Hematopoietic multipotent progenitor cell treated with erythropoietin and hydrocortisone succinate and interleukin-3 and kit ligand, for 15 days (in vitro differentiated cells): ENCODE measurements around the gene NAALAD2.
"Not testable (repeated sequence)": the region's sequence is repeated elsewhere in the genome, so short reads cannot be mapped to it uniquely, and the experiment has no call there.

Source experiments
- DNase-seq: peaks from one replicate; pipeline ENCODE4 v3.0.0-alpha.2; 2015; ENCODE audit warnings: low spot score

Gene NAALAD2

DNA sequence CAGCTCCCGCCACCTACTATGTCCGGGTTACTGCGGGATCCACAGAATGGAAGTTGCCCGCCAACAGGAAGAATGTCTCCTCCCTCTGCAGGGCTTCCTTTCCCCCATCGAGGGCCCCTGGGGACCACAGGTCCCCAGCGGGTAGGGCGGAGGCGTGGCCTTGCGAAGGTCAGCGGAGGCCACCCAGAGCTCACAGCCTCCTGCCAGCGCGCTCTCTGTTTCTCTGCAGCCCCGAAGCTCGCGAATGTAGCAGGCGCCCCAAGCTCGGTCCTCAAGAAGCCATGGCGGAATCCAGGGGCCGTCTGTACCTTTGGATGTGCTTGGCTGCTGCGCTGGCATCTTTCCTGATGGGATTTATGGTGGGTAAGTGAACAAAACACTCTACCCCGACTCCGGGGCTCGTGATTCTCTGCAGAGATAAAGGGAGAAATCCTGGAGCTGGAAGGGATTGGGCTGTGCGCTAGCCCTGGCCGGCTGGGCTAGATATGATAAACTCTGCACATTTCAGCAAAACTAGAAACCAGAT is at the start of gene NAALAD2:
Gene NAALAD2, plus strand, starts transcription at position 186 of the 526 bp plus-strand sequence. Its CDS starts 96 bp downstream, at position 282.
- no peak for DNase-seq

DNA sequence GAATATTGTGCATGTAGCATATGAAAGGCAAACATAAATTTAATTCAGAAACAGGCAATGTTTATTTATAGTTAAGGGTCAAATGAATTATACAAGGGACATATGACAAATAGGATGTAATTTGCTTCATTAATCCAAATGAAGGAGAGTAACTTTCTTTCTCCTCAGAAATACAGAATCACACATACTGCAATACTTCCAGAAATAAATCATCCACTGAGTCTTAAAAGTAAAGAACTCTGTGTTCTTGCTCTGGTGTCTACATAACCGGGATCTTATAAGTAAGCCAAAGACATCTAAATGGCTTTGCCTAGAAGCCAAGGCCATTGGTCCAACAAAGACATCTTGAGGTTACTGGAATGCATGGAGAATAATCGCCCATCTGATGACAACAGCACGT is 48.8 kb upstream of the NAALAD2 start, which contains the start of gene UBTFL1:
Gene UBTFL1, plus strand, starts transcription at position 301 of the 400 bp plus-strand sequence. Its CDS starts 0 bp downstream, at position 301.
- DNase-seq = not testable (repeated sequence)

DNA sequence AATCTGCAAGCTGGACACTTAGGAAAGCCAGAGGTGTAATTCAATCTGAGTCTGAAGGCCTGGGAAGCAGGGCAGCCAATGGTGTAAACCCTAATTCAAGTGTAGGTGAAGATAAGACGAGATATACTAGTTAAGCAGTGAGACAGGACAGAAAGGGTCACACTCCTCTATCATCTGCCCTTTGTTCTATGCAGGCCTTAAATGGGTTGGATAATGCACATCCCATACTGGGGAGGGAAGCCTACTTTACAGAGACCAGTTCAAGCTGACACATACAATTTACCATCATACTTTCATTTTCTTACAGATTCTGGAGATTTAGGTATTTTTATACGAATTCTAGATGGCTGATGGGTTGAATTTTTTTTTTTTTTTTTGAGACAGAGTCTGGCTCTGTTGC is 45.7 kb upstream of the NAALAD2 start:
- DNase-seq = not testable (repeated sequence)

DNA sequence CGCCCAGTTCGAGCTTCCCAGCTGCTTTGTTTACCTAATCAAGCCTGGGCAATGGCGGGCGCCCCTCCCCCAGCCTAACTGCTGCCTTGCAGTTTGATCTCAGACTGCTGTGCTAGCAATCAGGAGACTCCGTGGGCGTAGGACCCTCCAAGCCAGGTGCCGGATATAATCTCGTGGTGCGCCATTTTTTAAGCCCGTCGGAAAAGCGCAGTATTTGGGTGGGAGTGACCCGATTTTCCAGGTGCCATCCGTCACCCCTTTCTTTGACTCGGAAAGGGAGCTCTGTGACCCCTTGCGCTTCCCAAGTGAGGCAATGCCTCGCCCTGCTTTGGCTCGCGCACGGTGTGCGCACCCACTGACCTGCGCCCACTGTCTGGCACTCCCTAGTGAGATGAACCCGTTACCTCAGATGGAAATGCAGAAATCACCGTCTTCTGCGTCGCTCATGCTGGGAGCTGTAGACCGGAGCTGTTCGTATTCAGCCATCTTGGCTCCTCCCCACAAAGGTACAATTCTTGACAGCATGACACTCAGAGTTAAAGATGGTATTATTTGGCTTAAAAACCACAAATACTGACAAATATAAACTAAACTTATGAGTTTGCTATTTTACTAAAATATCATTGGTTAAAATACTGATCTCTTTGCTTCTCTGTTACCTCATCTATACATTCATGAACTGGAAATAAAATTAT is 39.1 kb upstream of the NAALAD2 start:
- not testable (repeated sequence) for DNase-seq

DNA sequence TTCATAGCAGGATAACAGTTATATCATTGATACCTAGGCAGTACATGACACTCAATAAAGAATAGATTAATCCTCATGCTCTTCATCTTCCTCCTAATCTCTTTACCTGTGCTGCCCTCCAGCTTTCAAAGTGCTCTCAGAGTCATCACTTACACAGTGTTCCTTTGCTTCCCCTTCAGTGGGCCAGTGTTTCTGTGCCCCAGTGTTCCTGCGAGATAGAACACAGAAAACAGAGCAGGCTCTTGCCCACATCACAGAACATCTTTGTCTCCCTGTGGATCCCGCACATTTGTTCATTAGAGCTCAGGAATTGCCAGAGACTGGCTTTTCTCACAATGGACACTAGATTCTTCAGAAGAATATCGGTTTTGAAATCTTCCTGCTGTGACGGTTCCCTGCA is 36.2 kb upstream of the NAALAD2 start:
- not testable (repeated sequence) for DNase-seq

DNA sequence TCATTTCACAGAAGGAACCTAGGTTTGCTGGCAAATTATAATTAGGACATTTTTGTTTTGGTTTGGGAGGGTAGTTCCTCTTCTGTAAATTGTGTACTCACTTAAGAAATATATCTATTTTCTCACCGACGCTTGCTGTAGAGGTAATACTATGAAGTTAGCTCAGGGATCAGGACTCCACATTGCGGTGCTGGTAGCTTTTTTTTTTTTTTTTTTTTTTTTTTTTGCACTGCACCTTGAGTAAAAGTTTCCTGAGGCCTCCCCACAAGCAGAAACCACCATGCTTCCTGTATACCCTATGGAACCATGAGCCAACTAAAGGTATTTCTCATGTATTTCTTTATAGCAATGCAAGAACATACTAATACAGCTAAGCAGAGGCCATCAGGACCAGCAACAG is 34.0 kb upstream of the NAALAD2 start:
- no peak for DNase-seq

DNA sequence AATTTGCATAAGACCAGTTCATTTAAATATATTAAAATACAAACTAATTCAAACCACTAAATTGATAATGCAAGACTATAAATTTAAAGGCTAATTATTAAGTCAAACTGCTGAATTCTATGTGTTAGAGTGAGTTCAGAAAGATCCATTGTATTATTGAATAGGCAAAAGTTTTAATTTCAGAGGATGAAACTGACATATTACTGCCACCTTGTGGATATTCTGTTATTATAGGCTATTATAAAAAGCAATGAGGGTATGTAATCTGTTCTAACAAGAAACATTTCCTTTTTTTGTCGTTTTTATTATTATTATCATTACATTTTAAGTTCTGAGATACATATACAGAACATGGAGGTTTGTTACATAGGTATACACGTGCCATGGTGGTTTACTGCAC is 20.9 kb upstream of the NAALAD2 start:
- no peak for DNase-seq

DNA sequence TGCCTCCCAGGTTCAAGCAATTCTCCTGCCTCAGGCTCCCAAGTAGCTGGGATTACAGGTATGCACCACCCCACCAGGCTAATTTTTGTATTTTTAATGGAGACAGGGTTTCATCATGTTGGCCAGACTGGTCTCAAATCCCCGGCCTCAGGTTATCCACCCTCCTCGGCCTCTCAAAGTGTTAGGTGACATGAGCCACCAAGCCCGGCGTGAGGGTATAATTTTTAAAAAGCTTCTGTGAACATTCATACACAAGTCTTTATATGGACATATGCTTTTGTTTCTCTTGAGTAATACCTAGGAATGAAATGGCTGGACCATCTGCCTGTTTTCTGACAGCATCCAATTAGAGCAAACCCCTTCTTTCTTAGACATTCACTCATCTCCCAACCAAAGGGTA is 14.3 kb upstream of the NAALAD2 start:
- DNase-seq = no peak

DNA sequence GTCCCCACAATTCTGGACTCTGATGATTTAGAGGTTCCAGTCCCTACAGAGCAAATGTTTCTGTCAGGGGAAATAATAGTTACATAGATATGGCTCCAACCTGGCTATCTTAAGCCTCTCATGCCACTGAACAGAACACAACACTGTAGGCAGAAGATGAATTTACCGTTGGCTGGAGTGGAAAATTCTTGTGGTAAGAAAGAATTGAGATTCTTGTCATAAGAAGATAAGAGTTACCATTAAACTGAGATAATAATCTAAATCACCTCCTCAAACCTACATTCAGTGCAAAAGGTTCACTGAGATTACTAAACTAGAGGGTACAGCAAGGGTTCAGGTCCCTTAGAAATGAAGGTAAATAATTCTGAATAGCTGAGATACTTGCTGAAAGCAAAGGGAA is 10.1 kb upstream of the NAALAD2 start:
- no peak for DNase-seq

DNA sequence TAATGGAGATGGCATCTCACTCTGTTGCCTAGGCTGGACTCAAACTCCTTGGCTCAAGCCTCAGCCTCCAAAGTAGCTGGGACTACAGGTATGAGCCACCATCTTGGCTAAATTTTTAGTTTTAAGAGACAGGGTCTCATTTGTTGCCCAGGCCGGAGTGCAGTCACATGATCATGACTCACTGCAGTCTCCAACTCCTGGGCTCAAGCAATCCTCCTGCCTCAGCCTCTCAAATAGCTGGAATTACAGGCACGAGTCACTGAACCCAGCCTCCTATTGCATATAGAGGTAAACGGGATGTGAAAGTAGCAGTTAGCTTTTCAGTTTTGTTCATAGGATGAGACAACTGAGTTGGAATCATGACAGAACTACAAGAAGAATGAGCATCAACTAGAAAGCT is 9.5 kb upstream of the NAALAD2 start:
- no peak for DNase-seq

DNA sequence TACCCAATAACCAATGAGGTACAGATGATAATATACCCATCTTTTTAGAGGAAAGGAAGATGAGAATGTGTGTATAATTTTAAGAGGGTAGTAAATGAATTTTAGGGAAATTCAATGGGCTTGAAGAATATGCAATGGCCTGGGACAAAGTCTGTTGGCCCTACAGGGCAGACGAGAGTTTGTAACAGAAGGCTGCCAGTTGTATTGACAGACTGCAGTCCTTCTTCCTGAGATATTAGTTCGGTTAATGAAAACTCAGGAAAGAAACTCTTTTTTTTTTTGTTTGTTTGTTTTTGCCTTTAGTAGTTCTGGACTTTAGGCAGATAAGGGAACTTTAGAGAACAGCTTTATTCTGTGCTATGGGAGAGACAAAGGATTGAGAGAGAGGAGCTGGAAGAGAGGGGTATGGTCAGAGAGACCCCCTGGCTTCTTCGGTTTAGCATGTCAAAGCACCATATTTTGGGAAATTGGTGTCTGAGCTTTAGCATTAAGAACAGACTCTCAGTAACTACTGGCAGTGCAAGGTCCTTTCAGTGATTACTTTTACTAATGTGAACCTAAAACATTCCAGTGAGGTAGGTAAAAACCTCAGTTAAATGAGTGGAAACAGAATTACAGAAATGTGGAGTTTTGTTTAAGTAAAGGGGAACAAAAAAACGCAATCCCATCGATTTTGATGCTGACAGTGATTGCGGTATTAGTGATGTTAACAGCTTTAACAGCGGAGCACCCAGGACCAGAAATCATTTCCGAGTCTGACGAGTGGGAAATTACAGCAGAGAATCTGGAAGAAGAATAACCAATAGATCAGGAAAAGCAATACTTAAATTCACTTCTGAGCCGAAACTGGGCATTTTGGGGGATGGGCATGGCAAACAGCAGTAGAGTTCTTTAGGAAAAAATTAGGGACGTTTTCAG is 644 bp upstream of the NAALAD2 start:
- DNase-seq = no peak

DNA sequence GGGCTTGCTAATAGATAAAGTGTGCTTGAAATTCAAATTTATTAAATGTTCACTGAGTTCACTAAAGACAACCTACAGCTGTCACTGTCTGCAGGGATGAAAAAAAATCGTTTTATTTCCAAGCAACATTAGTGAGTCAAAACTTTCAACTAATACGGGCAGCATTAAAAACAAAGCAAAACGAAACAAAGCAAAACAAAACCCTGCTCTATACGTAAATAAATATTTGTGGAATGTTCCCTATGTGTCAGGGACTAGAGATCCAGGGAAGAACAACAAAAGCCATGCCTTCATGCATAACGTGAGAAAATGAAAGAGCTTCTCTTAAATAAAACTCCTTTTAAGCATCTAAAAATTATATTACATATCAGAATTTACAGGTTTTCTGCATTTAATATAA is 553 bp downstream of the NAALAD2 start:
- no peak for DNase-seq

DNA sequence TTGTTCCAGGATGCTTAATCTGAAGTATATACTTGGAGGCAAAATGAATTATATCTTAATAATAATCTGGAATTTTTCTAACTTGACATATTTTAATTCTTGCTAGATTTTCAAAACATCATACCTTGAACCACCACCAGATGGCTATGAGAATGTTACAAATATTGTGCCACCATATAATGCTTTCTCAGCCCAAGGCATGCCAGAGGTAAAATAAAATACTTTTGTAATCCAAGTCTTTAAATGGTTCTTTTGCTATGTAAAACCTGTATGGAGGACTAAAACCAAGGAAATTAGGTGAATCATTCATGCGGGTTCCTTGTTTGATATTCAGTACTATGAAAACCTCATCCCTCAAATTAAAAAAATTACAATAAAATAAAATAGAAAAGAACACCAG is 14.4 kb downstream of the NAALAD2 start:
- DNase-seq = no peak

DNA sequence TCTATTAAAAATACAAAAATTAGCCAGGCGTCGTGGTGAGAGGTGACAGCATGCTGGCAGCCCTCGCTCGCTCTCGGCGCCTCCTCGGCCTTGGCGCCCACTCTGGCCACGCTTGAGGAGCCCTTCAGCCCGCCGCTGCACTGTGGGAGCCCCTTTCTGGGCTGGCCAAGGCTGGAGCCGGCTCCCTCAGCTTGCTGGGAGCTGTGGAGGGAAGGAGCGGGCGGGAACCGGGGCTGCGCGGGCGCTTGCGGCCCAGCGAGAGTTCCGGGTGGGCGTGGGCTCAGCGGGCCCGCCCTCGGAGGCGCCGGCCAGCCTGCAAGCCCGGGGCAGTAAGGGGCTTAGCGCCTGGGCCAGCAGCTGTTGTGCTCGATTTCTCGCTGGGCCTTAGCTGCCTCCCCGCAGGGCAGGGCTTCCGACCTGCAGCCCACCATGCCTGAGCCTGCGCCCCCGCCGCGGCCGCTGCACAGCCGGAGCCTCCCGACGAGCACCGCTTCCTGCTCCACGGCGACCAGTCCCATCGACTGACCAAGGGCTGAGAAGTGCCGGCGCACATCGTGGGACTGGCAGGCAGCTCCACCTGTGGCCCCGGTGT is 32.6 kb downstream of the NAALAD2 start:
- not testable (repeated sequence) for DNase-seq

DNA sequence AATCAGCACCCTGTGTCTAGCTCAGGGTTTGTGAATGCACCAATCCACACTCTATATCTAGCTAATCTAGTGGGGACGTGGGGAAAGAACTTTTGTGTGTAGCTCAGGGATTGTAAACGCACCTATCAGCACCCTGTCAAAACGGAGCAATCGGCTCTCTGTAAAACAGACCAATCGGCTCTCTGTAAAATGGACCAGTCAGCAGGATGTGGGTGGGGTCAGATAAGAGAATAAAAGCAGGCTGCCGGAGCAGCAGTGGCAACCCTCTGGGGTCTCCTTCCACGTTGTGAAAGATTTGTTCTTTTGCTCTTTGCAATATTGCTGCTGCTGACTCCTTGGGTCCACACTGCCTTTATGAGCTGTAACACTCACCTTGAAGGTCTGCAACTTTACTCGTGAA is 33.2 kb downstream of the NAALAD2 start:
- DNase-seq = not testable (repeated sequence)

DNA sequence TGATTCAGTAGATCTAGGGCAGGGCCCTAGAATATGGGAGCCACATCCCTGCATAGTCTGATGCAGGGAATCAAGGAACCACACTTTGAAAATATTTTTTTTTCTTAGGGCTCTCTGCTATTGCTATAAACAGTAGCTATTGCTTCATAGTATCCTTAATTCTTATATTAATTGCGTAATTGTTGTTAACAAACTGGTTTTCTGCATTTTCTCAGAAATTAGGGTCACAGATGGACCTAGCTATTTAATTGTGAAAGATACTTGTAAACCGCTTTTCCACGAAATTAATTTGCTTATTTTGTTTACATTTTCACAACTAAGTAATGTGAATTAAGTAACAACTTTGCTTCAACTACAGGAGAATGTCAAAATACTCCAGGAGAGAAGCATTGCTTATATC is 34.1 kb downstream of the NAALAD2 start:
- DNase-seq = no peak

DNA sequence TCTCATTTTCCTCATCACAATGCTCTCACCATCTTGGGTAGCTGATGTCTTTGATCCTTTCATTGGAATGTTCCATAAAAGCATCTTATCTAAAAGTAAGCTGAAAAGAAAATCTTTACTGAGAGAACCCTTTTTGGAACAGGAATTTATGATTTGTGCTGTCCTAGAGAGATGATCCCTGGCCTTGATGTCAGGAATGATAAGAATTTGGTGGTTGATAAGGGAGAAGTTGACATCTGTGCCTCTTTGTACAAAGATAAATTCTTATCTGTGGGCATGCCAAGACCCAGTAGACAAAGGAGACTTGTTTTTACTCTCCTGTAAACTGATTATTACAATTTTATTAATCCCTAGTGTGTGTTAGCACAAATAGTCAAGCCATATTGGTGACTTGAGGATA is 36.9 kb downstream of the NAALAD2 start:
- DNase-seq = no peak

DNA sequence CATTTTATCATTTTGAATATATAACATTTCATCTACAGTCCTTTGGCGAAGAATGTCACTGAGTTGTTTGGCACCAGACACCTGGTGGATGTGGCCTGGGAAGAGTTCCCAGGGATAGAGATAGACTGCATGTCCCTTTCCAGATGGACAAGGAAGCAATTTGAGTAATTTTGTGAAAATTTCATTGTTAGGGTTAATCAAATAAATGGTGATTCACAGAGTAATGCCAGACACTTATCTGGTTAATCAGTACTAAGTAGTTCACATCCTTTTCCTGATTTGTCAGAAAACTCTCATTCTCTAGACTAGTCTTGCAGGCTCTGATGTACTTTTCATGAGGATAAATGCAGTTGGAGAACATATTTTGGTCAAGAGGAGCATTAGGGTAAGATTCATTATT is 41.6 kb downstream of the NAALAD2 start:
- no peak for DNase-seq

DNA sequence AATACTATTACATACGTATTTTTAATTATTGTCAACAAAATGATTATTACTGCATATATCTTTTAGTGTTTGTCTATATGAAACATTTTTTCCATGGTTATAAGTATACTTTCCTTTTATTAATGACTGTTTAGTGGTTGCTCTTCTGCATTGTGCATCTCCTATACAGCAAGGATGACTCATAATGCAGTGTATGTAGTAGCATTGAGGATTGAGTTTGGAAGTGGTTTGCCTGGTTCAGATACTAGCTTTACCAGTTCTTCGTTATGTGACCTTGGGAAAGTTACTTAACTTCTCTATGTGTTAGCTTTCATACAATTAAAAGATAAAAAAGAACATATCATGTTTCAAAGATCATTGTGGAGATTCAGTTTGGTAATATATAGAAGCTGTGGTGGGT is 44.3 kb downstream of the NAALAD2 start:
- no peak for DNase-seq

DNA sequence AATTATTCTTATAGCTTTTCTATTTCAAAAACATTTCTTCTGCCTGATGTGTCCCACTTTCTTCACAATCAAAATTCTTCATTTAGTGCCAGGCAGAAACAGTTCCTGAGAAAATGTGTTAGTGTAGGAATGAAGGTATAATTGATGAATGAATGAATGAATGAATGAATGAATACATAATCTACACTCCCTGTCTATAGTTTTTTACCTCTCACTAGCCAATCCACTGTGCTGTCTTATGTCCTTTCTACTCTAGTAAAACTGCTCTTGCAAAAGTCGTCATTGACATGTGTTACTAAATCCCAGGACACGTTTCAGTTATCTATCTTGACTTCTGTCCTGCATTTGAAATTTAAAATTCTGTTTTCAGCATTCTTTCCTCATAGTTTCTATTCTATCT is 45.5 kb downstream of the NAALAD2 start:
- no peak for DNase-seq

DNA sequence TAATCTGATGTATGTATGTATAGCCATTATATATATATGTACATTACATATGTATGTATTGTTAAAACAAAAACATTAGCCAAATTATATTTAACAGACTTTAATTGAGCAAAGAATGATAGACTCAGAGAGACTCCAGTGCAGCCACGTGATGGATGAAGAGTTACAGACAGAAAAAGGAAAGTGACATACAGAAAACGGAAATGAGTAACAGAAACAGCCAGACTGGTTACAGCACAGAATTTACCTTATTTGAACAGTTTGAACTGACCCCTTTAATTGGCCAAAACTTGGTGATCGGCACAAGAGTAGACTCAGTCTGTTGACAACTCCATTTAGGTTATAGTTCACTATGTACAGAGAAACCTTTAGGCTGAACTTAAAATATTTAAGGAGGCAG is 53.4 kb downstream of the NAALAD2 start:
- DNase-seq = no peak

DNA sequence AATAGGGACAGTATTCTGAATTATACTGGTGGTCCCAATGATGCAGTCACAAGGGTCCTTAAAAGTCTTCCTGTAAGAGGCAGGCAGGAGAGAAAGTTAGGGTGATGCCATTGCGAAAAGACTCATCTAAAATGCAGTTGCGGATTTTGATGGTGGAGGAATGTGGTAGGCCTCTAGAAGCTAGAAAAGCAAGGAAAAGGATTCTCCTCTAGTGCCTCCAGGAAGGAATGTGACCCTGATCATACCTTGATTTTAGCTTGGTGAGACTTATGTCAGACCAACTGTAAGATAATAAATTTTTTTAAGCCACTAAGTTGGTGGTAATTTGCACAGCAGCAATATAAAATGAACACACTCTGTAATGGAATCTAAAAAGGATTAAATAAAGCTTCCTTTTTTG is 54.5 kb downstream of the NAALAD2 start:
- no peak for DNase-seq
